Activated naive CD8-positive, alpha-beta T cell treated with anti-CD3 and anti-CD28 coated beads for 36 hours (primary cell): Measurements from ENCODE around the gene ZNG1C. TPM values are rescaled to one million over a fixed set of nuclear protein-coding genes. Genes with fewer than 3 reads are reported as not detected.
"Not testable (repeated sequence)": the region's sequence is repeated elsewhere in the genome, so short reads cannot be mapped to it uniquely, and the experiment has no call there.

Experiments
- DNase-seq: peaks from one replicate; pipeline ENCODE4 v3.0.0; 2021
- H3K27ac Mint-ChIP-seq: one replicate; pipeline ENCODE4 v1.8.0; 2022; ENCODE audit warnings: mild to moderate bottlenecking, moderate library complexity, mixed read lengths
- H3K27me3 Mint-ChIP-seq: one replicate; pipeline ENCODE4 v1.8.0; 2022; ENCODE audit warnings: mild to moderate bottlenecking, mixed read lengths
- H3K36me3 Mint-ChIP-seq: one replicate; pipeline ENCODE4 v1.8.0; 2021; ENCODE audit warnings: mild to moderate bottlenecking, mixed read lengths
- H3K4me1 Mint-ChIP-seq: one replicate; pipeline ENCODE4 v1.8.0; 2021; ENCODE audit warnings: mixed read lengths
- H3K4me3 Mint-ChIP-seq: one replicate; pipeline ENCODE4 v1.8.0; 2022; ENCODE audit warnings: mild to moderate bottlenecking, moderate library complexity, mixed read lengths
- H3K9me3 Mint-ChIP-seq: one replicate; pipeline ENCODE4 v1.8.0; 2022; ENCODE audit warnings: mixed read lengths
- total RNA-seq, 2 experiments: library from RNA; stranded (reverse); gene quantifications; one replicate each; pipeline ENCODE4 v1.2.3, GENCODE V29; 2021

ZNG1C gene
- total RNA-seq, 2 experiments from 2014 or later: 45.2 to 49.0 TPM

DNA sequence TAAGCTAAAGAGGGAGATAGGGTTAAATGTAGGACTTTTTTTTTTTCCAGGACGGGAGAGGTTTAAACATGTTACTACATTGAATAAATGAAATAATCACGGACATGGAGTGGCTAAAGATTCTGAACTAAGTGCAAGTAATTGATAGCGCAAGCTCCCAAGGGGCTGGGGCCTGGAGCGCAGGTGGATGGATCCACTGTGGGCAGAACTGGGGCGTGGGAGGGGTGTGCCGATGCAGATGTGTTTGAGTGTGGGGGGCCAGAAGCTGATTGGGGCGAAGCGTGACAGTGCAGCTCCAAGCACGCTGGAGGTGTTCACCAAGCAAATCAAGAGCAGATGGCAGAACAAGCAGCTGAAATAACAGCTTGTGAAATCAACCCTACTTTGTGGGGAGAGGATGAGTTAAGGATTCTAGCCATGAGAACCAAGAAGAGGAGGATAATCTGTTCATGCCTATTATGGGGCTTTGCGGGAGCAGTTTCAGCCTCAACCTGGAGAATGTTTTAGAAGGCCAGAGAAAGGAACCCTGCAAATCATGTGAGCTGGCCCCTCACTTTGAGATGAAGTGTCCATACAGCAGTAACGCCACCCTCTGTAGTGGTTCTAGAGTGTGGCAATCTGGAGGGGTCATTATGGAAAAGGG is 88.9 kb downstream of the ZNG1C start:
- H3K27me3 Mint-ChIP-seq, H3K27ac Mint-ChIP-seq, H3K4me3 Mint-ChIP-seq, DNase-seq, H3K36me3 Mint-ChIP-seq, H3K9me3 Mint-ChIP-seq, H3K4me1 Mint-ChIP-seq: not testable (repeated sequence)

- H3K9me3 Mint-ChIP-seq, H3K4me3 Mint-ChIP-seq, H3K4me1 Mint-ChIP-seq: not testable (repeated sequence)
Observed at GRCh38 chr9:68332122-68332521, 90.3 kb downstream of the ZNG1C start.

GRCh38 chr9:68335935-68336334 is 94.2 kb downstream of the ZNG1C start:
- not testable (repeated sequence) for H3K27me3 Mint-ChIP-seq, DNase-seq, H3K27ac Mint-ChIP-seq, H3K4me1 Mint-ChIP-seq, H3K4me3 Mint-ChIP-seq, H3K9me3 Mint-ChIP-seq, H3K36me3 Mint-ChIP-seq

More at GRCh38 chr9:68332122-68332521, 90.3 kb downstream of the ZNG1C start:
- not testable (repeated sequence) for H3K27me3 Mint-ChIP-seq, H3K36me3 Mint-ChIP-seq, DNase-seq, H3K27ac Mint-ChIP-seq

DNA sequence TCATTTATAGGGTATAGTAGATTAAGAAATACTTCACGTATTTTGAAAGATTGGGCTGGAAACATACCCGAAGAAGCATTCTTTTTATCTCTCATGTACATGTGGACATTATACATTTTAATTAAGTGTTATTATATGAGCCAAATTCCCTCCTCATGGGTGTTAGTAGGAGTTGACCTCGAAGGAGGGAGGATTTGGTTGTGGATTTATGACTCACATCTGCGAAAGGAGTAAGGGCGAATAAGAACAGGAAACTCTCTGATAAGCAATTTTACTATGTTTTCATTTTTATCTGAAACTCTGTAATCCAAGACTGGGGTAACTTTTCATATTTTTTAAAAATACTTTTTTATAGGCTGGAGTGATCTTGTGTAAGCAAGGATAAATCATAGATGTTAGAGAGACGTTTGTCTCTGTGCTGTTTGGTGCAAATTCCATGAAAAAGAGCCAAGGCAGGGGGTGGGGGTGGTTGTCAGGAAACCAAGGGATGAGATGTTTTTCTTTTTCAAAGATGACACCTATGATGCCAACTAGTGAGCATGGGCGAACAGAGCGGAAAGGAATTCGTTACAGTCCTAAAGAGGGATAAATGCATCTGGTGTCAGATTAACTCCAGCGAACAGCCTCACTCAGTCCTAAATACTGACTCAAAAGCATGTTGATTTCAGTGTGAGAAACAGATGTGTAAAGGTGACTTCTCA is 95.0 kb downstream of the ZNG1C start:
- H3K4me1 Mint-ChIP-seq, H3K9me3 Mint-ChIP-seq, H3K4me3 Mint-ChIP-seq, H3K27ac Mint-ChIP-seq, H3K27me3 Mint-ChIP-seq, DNase-seq, H3K36me3 Mint-ChIP-seq: not testable (repeated sequence)

DNA sequence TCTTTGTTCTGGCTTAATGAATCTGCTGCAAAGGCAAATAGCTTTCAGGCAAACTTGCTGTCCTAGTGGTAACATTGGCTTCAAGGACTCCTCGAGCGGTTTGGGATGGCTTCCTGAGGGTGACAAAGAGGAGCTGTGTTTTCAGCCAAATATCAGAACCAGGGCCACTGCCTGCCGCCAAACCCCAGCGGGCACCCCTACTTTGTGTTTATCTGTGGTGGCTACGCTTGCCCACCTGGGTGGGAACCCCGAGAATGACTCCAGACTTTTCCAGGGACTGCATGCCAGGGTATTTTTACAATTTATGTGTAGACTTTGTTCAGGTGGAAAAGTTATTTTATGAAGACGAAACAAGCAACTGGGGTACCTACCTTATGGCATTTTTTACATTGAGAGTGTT is 96.2 kb downstream of the ZNG1C start:
- not testable (repeated sequence) for H3K9me3 Mint-ChIP-seq, DNase-seq, H3K4me3 Mint-ChIP-seq, H3K27ac Mint-ChIP-seq, H3K36me3 Mint-ChIP-seq, H3K4me1 Mint-ChIP-seq
- peaks cover 11% of the 10 kb centered on the region for H3K27me3 Mint-ChIP-seq

- H3K36me3 Mint-ChIP-seq, H3K27ac Mint-ChIP-seq, H3K4me3 Mint-ChIP-seq, H3K9me3 Mint-ChIP-seq, H3K27me3 Mint-ChIP-seq, H3K4me1 Mint-ChIP-seq, DNase-seq: not testable (repeated sequence)
Observed at GRCh38 chr9:68342265-68343025, 100.7 kb downstream of the ZNG1C start.

DNA sequence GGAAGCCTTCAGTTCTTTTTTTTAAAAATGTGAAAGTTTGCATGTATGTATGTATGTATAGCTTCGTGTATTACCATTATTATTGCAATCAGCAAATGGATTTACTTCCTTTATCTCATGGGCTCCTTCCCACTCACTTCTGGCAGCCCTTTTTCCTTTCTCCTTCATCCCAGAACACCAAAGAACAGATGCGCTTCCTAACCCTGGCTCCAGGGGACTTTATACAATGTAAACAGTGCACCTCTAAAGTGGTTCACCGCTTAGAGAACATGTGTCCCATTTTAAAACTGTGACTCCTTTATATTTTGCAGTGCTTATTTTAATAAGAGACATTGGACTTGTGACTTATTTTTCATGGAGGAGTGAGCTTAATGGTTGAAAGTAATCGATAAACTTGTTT is 101.5 kb downstream of the ZNG1C start:
- not testable (repeated sequence) for H3K27ac Mint-ChIP-seq, H3K27me3 Mint-ChIP-seq, H3K9me3 Mint-ChIP-seq, H3K4me1 Mint-ChIP-seq, H3K4me3 Mint-ChIP-seq, H3K36me3 Mint-ChIP-seq, DNase-seq

- H3K4me1 Mint-ChIP-seq, DNase-seq, H3K36me3 Mint-ChIP-seq, H3K27ac Mint-ChIP-seq, H3K4me3 Mint-ChIP-seq, H3K9me3 Mint-ChIP-seq: not testable (repeated sequence)
- peaks cover 11% of the 10 kb centered on the region for H3K27me3 Mint-ChIP-seq
Observed at GRCh38 chr9:68343992-68344391, 102.2 kb downstream of the ZNG1C start.

Other genes starting within 250 kb of the ZNG1C start
- gene FOXD4L3, start 60.9 kb downstream of the ZNG1C start, total RNA-seq: under 1 TPM in 1 of 2 experiments, not detected in 1; 0.14 TPM
- gene PGM5, start 114.6 kb downstream of the ZNG1C start, total RNA-seq: not detected